HepG2 (cell line): ENCODE measurements around the gene AKAP1. TPM values are rescaled to one million over a fixed set of nuclear protein-coding genes. Genes with fewer than 3 reads are reported as not detected.

ENCODE experiments used
- ATAC-seq: fragments of 200-7000 bp; cut with Tn5 transposase; 3 replicates; pipeline ENCODE4 v1.9.1; 2020; ENCODE audit warnings: mild to moderate bottlenecking, moderate library complexity
- BruUV-seq: library from RNA; stranded (reverse); fragments of 400-500 nt; replicated peaks from 2 replicates; lab custom pipeline; 2021; lab: Mats Ljungman, UMichigan
- CTCF ChIA-PET: fragments of 300-600 bp; formaldehyde crosslinking; extraction: SDS; loops from one replicate; lab custom pipeline; 2021; ENCODE audit warnings: low total read pairs, inconsistent platforms, low intra/inter-chr PET ratio; lab: Yijun Ruan, JAX
- POLR2A ChIA-PET: fragments of 350-600 bp; sonication (Branson Sonifier 250); formaldehyde crosslinking; loops from one replicate; lab custom pipeline; 2020; ENCODE audit warnings: antibody characterized with exemption, inconsistent platforms; lab: Yijun Ruan, JAX
- DNase-seq: peaks from one replicate; pipeline ENCODE4 v3.0.0-alpha.2; 2015; ENCODE audit warnings: low spot score
- FAIRE-seq: peaks from 3 replicates; lab custom pipeline; 2011; peaks lifted over from hg19 to GRCh38; lab: Jason Lieb, UNC
- H2AFZ ChIP-seq: one replicate; pipeline ENCODE4 v1.6.1; 2011; ENCODE audit warnings: low read length, inconsistent platforms
- H3K27ac ChIP-seq: fragments of 300-600 bp; 3 replicates; pipeline ENCODE4 v1.8.0; 2011; ENCODE audit warnings: mixed run types, mild to moderate bottlenecking, mixed read lengths, low read length, inconsistent platforms; ENCODE audit not compliant: insufficient read depth; ENCODE audit errors: extremely low read length
- H3K27me3 ChIP-seq, 2 experiments: fragments of 200-600 bp in 1 of 2; 2 replicates in 1 of 2; 3 replicates in 1 of 2; pipeline versions ENCODE4 v1.6.0 to v1.8.0; 2011; ENCODE audit warnings: low read length in 2 of 2, mild to moderate bottlenecking in 2 of 2, moderate library complexity in 2 of 2, inconsistent platforms in 1 of 2; ENCODE audit not compliant: insufficient read depth in 2 of 2, control insufficient read depth in 1 of 2
- H3K36me3 ChIP-seq, 2 experiments: fragments of 200-600 bp in 1 of 2; replicated peaks in 1 of 2; 2 replicates in 1 of 2; 3 replicates in 1 of 2; pipeline versions ENCODE4 v1.5.1 to v1.8.0; 2011; ENCODE audit warnings: low read length in 2 of 2, inconsistent platforms in 1 of 2; ENCODE audit not compliant: insufficient read depth in 2 of 2, control insufficient read depth in 1 of 2
- H3K4me1 ChIP-seq: 2 replicates; pipeline ENCODE4 v1.5.1; 2012; ENCODE audit warnings: low read length, inconsistent platforms; ENCODE audit not compliant: insufficient read depth
- H3K4me2 ChIP-seq: 2 replicates; pipeline ENCODE4 v1.6.0; 2011; ENCODE audit warnings: low read depth, low read length, inconsistent platforms
- H3K4me3 ChIP-seq, 3 experiments: fragments of 200-600 bp in 1 of 3; sonication (generic), shearing (Covaris generic) in 1 of 3; replicated peaks in 1 of 3; 2 replicates each; pipeline ENCODE4 v1.5.1; 2011 to 2016; ENCODE audit warnings: low read length in 3 of 3, inconsistent platforms in 2 of 3, low read depth in 2 of 3, mild to moderate bottlenecking in 2 of 3, control low read depth in 1 of 3, mixed read lengths in 1 of 3; ENCODE audit not compliant: insufficient read depth in 1 of 3
- H3K79me2 ChIP-seq: one replicate; pipeline ENCODE4 v1.6.1; 2011; ENCODE audit warnings: low read length, inconsistent platforms; ENCODE audit not compliant: insufficient read depth
- H3K9ac ChIP-seq: 2 replicates; pipeline ENCODE4 v1.6.0; 2011; ENCODE audit warnings: mild to moderate bottlenecking, low read depth, low read length, inconsistent platforms; ENCODE audit not compliant: insufficient read depth
- H3K9me3 ChIP-seq: 2 replicates; pipeline ENCODE4 v1.5.1; 2012; ENCODE audit warnings: mild to moderate bottlenecking, low read length
- H4K20me1 ChIP-seq: 2 replicates; pipeline ENCODE4 v1.6.0; 2011; ENCODE audit warnings: inconsistent platforms, mild to moderate bottlenecking, low read length, moderate library complexity; ENCODE audit not compliant: insufficient read depth
- AGO2 ChIP-seq: fragments of 200-400 bp; formaldehyde crosslinking; optimal IDR thresholded peaks from 2 replicates; pipeline ENCODE3; 2017; ENCODE audit warnings: mild to moderate bottlenecking, low read depth, low read length, moderate library complexity
- CEBPB ChIP-seq: IDR thresholded peaks from 2 replicates; pipeline ENCODE4 v1.6.1; 2011; ENCODE audit warnings: low read depth, low read length, improper control_type of control experiment, borderline replicate concordance
- CREB1 ChIP-seq, 2 experiments: fragments of 450-650 bp in 1 of 2; IDR thresholded peaks; 2 replicates each; pipeline ENCODE4 v1.6.1; 2016 to 2017; ENCODE audit warnings: control low read depth in 1 of 2, mild to moderate bottlenecking in 1 of 2, missing compliant biosample characterization in 1 of 2, missing genetic modification characterization in 1 of 2
- GRHL1 ChIP-seq: sonication (generic); formaldehyde crosslinking; conservative IDR thresholded peaks from 2 replicates; pipeline ENCODE4 v1.8.0; 2022; ENCODE audit warnings: missing genetic modification reagents
- HDAC2 ChIP-seq: sonication (generic); formaldehyde crosslinking; IDR thresholded peaks from 2 replicates; pipeline ENCODE4 v1.4.0; 2020; ENCODE audit warnings: missing genetic modification reagents
- REL ChIP-seq: sonication (generic); formaldehyde crosslinking; conservative IDR thresholded peaks from 2 replicates; pipeline ENCODE4 v1.8.0; 2022; ENCODE audit warnings: mild to moderate bottlenecking, missing genetic modification reagents, moderate library complexity
- REST ChIP-seq, 2 experiments: IDR thresholded peaks; 2 replicates each; pipeline ENCODE4 v1.6.1; 2011 to 2012; ENCODE audit warnings: low read length in 2 of 2, borderline replicate concordance in 1 of 2, low read depth in 1 of 2, mild to moderate bottlenecking in 1 of 2, moderate library complexity in 1 of 2
- SMYD3 ChIP-seq: sonication (generic); formaldehyde crosslinking; IDR thresholded peaks from 2 replicates; pipeline ENCODE4 v1.8.1; 2023; ENCODE audit warnings: mild to moderate bottlenecking, missing genetic modification reagents
- SNAPC4 ChIP-seq: sonication (generic); formaldehyde crosslinking; IDR thresholded peaks from 2 replicates; pipeline ENCODE4 v1.4.0; 2020; ENCODE audit warnings: mild to moderate bottlenecking, missing genetic modification reagents
- SRSF1 ChIP-seq: fragments of 200-400 bp; formaldehyde crosslinking; optimal IDR thresholded peaks from 2 replicates; pipeline ENCODE3; 2017; ENCODE audit warnings: mild to moderate bottlenecking, low read depth, low read length, moderate library complexity
- ZNF180 ChIP-seq: sonication (generic); formaldehyde crosslinking; IDR thresholded peaks from 2 replicates; pipeline ENCODE4 v1.4.0; 2020; ENCODE audit warnings: low read depth, missing genetic modification reagents, borderline replicate concordance
- ZSCAN12 ChIP-seq: sonication (generic); formaldehyde crosslinking; IDR thresholded peaks from 2 replicates; pipeline ENCODE4 v1.9.0; 2021; ENCODE audit warnings: mild to moderate bottlenecking, missing genetic modification reagents
- whole genome bisulfite sequencing: methylation state at CpG from one replicate; pipeline ENCODE4 v1.1.6; 2017; ENCODE audit warnings: low lambda C conversion rate; 5-methylcytosine and 5-hydroxymethylcytosine counted together
- in situ Hi-C: cut with HindIII; loops from 2 replicates; pipeline ENCODE4 v1.10.0; 2017; ENCODE audit warnings: low pct_unique_long_range_greater_than_20kb; ENCODE audit not compliant: extremely low pct_ligation_motif_present
- intact Hi-C: fragments of 100-400 bp; cut with micrococcal nuclease; formaldehyde crosslinking; loops from one replicate; pipeline ENCODE4 v1.10.0; 2022; ENCODE audit not compliant: unreplicated experiment
- polyA plus RNA-seq, 8 experiments: library from polyadenylated mRNA; depleted of rRNA in 3 of 8; stranded (reverse) in 7 of 8; unstranded in 1 of 8; fragments of >200 nt; fragmentation: Illumina TruSeq in 4 of 8; extraction: Trizol in 4 of 8; gene quantifications; 2 replicates each; pipeline versions ENCODE4 v1.2.1 to v1.2.3, GENCODE V29; 2011 to 2016; ENCODE audit warnings: low read depth in 4 of 8, missing spikeins in 1 of 8, mixed read lengths in 1 of 8; ENCODE audit not compliant: insufficient read depth in 1 of 8
- total RNA-seq, 5 experiments: library from RNA; depleted of rRNA; stranded (reverse); fragments of >200 nt; fragmentation: Illumina TruSeq; extraction: Trizol; gene quantifications; 2 replicates each; pipeline ENCODE4 v1.2.3, GENCODE V29; 2016; ENCODE audit warnings: low read depth in 1 of 5

Gene AKAP1
- total and polyA plus RNA-seq, 2 of the 13 experiments (the other 11 are each of a cell fraction or from before 2014, with no cell fraction given) = 101 to 131 TPM

- BruUV-seq = no TSS peak
- POLR2A ChIA-PET = interaction anchor here (1.8 to 4.0 kb wide), 2 partner anchors 9 to 11 kb away, joined by 5 to 30 read pairs; partner anchors contain the start of gene AKAP1
- in situ Hi-C loops (no loop called here), intact Hi-C loops (no loop called here)
- Histone ChIP-seq H3K9me3 (no peaks in the 10 kb centered on the region), H4K20me1 (peaks cover 73% of the 10 kb centered on the region), H3K9ac (no peak overlapping the region), H3K27me3 (no peaks in the 10 kb centered on the region), H3K4me2 (peak overlapping the region; percentile 13; the same call in 1 of the 2 replicates), H2AFZ (no peak overlapping the region), H3K27ac (peak overlapping the region; percentile 30), H3K36me3 (peaks cover 11 to 24% of the 10 kb centered on the region in 2 experiments; a peak in 4 of 5 replicates), H3K4me1 (peaks cover 62% of the 10 kb centered on the region), H3K79me2 (peaks cover 96% of the 10 kb centered on the region), H3K4me3 (no peak overlapping the region)
- peak; percentile 62 for FAIRE-seq
- peak; percentile 29 for DNase-seq
- ATAC-seq = peak; percentile 57
- CTCF ChIA-PET = no interaction called here
- WGBS = 56% methylated on average over 5 of the region's 6 CpGs
- TF ChIP-seq CREB1 (IDR thresholded peaks at IDR 0.05) = no peak
- no peak for TF ChIP-seq CREB1 (CRISPR knock-in tag; IDR thresholded peaks at IDR 0.05)
- TF ChIP-seq REL (CRISPR knock-in tag) = no peak
- TF ChIP-seq AGO2 = peak; percentile 51
- no peak for TF ChIP-seq SNAPC4
- TF ChIP-seq ZNF180 (CRISPR knock-in tag) = no peak
- no peak for TF ChIP-seq SRSF1
- TF ChIP-seq HDAC2 (CRISPR knock-in tag) = 0 out of 2 replicates have a peak, but pooled peaks have one; percentile 39
- TF ChIP-seq SMYD3 (CRISPR knock-in tag) = no peak
- no peak for TF ChIP-seq ZSCAN12
- no peak for TF ChIP-seq REST (IDR thresholded peaks at IDR 0.05; ENCODE audit: borderline replicate concordance in 1 of 2, low read depth in 1 of 2, low read length in 2 of 2)
- TF ChIP-seq CEBPB = peak; percentile 81; the same call in 1 of the 2 replicates
- no peak for TF ChIP-seq GRHL1 (CRISPR knock-in tag)
Observed at GRCh38 chr17:57096472-57097202, 11.6 kb downstream of the AKAP1 start.
